Measurements from ENCODE around the gene ANAPC2. TPM values are rescaled to one million over a fixed set of nuclear protein-coding genes. Genes with fewer than 3 reads are reported as not detected.

The ANAPC2 gene
- total RNA-seq, 1 experiment from 2014 or later = 46.0 TPM

GRCh38 chr9:137211532-137211931, 23.2 kb upstream of the ANAPC2 start:
- POLR2A ChIA-PET = no interaction called here
- Histone ChIP-seq H3K4me3 (ENCODE audit: low read depth in 2 of 2, low read length in 2 of 2) (no peak overlapping the region), H3K27ac (ENCODE audit: low read length) (no peak overlapping the region), H3K27me3 (ENCODE audit: control insufficient read depth, insufficient read depth, low read length) (no peaks in the 10 kb centered on the region), H3K9me3 (ENCODE audit: control insufficient read depth, insufficient read depth, low read depth, low read length) (no peaks in the 10 kb centered on the region), H3K36me3 (ENCODE audit: control insufficient read depth, insufficient read depth, low read length) (no peaks in the 10 kb centered on the region), H3K4me1 (ENCODE audit: control insufficient read depth, insufficient read depth, low read length) (peaks cover 6% of the 10 kb centered on the region)
- no peak for TF ChIP-seq SIN3A (IDR thresholded peaks at IDR 0.05; ENCODE audit: borderline replicate concordance, insufficient read depth, low read depth, low read length)
- no peak for TF ChIP-seq CTCF (IDR thresholded peaks at IDR 0.05)
- TF ChIP-seq REST (IDR thresholded peaks at IDR 0.05; ENCODE audit: insufficient read depth in 1 of 2, low read depth in 2 of 2, low read length in 1 of 2) = no peak
- TF ChIP-seq POLR2AphosphoS5 (IDR thresholded peaks at IDR 0.05; ENCODE audit: low read depth, low read length) = no peak
- no peak for DNase-seq (ENCODE audit: low read depth, low spot score)
- intact Hi-C loops (cut with micrococcal nuclease; ENCODE audit: unreplicated experiment) = no loop called here
- in situ Hi-C loops (cut with HindIII; ENCODE audit: low pct_unique_long_range_greater_than_20kb, low sequenced_read_pairs) = no loop called here
- CTCF ChIA-PET = no interaction called here
- no TSS peak for BruUV-seq (replicated peaks)
- ATAC-seq = no peak

GRCh38 chr9:137206602-137207001, 18.2 kb upstream of the ANAPC2 start:
- no TSS peak for BruUV-seq (replicated peaks)
- DNase-seq (ENCODE audit: low read depth, low spot score) (no peak), ATAC-seq (no peak)
- Histone ChIP-seq H3K9me3 (ENCODE audit: control insufficient read depth, insufficient read depth, low read depth, low read length) (no peaks in the 10 kb centered on the region), H3K4me3 (ENCODE audit: low read depth in 2 of 2, low read length in 2 of 2) (peak overlapping the region; percentile 84 to 90), H3K27me3 (ENCODE audit: control insufficient read depth, insufficient read depth, low read length) (no peaks in the 10 kb centered on the region), H3K27ac (ENCODE audit: low read length) (peak overlapping the region; percentile 87), H3K36me3 (ENCODE audit: control insufficient read depth, insufficient read depth, low read length) (peaks cover 2% of the 10 kb centered on the region; the same call in 1 of the 2 replicates), H3K4me1 (ENCODE audit: control insufficient read depth, insufficient read depth, low read length) (peaks cover 20% of the 10 kb centered on the region)
- ChIA-PET POLR2A (no interaction called here), CTCF (no interaction called here)
- TF ChIP-seq POLR2AphosphoS5 (IDR thresholded peaks at IDR 0.05; ENCODE audit: low read depth, low read length) = no peak
- TF ChIP-seq SIN3A (IDR thresholded peaks at IDR 0.05; ENCODE audit: borderline replicate concordance, insufficient read depth, low read depth, low read length) = no peak
- no peak for TF ChIP-seq TCF7L2 (IDR thresholded peaks at IDR 0.05; ENCODE audit: low read depth, low read length)
- TF ChIP-seq REST (IDR thresholded peaks at IDR 0.05; ENCODE audit: insufficient read depth in 1 of 2, low read depth in 2 of 2, low read length in 1 of 2) = no peak
- TF ChIP-seq CTCF (IDR thresholded peaks at IDR 0.05) = no peak
- in situ Hi-C loops (cut with HindIII; ENCODE audit: low pct_unique_long_range_greater_than_20kb, low sequenced_read_pairs) = no loop called here
- intact Hi-C loops (cut with micrococcal nuclease; ENCODE audit: unreplicated experiment) = no loop called here

Data from Panc1 (cell line).